GM19452 (cell line): ENCODE measurements around the gene FAAH2.
A peak's percentile ranks its signal among the peaks of the same experiment; 100 is the strongest.
"Not testable (repeated sequence)": the region's sequence is repeated elsewhere in the genome, so short reads cannot be mapped to it uniquely, and the experiment has no call there.

Source experiments
- ATAC-seq: cut with Tn5 transposase; IDR thresholded peaks from one replicate; pipeline ENCODE4 v1.9.1; 2021; ENCODE audit not compliant: unreplicated experiment

The FAAH2 gene

GRCh38 chrX:57286507-57287251 is at the start of gene FAAH2:
TSS of gene FAAH2 (plus strand) at chrX:57286706. CDS start at chrX:57286826, 120 bp downstream.
- ATAC-seq, result peak; percentile 90

GRCh38 chrX:57241967-57242366 is 44.5 kb upstream of the FAAH2 start:
- ATAC-seq, result no peak

GRCh38 chrX:57251965-57252364 is 34.5 kb upstream of the FAAH2 start:
- ATAC-seq, result no peak

- no peak for ATAC-seq
Observed at GRCh38 chrX:57265126-57265525, 21.4 kb upstream of the FAAH2 start.

- no peak for ATAC-seq
Observed at GRCh38 chrX:57266275-57266674, 20.2 kb upstream of the FAAH2 start.

GRCh38 chrX:57266871-57267270 is 19.6 kb upstream of the FAAH2 start:
- ATAC-seq, result no peak

GRCh38 chrX:57267308-57267707 is 19.2 kb upstream of the FAAH2 start:
- no peak for ATAC-seq

GRCh38 chrX:57270980-57271379 is 15.5 kb upstream of the FAAH2 start:
- ATAC-seq, result no peak

- ATAC-seq, result no peak
Observed at GRCh38 chrX:57282568-57282967, 3.9 kb upstream of the FAAH2 start.

- ATAC-seq, result no peak
Observed at GRCh38 chrX:57285001-57285400, 1.5 kb upstream of the FAAH2 start.

- ATAC-seq, result no peak
Observed at GRCh38 chrX:57289089-57289488, 2.6 kb downstream of the FAAH2 start.

GRCh38 chrX:57294961-57295360 is 8.5 kb downstream of the FAAH2 start:
- ATAC-seq, result no peak

- not testable (repeated sequence) for ATAC-seq
Observed at GRCh38 chrX:57295679-57296078, 9.2 kb downstream of the FAAH2 start.

GRCh38 chrX:57313583-57314215 is 27.2 kb downstream of the FAAH2 start:
- ATAC-seq, result no peak

- no peak for ATAC-seq
Observed at GRCh38 chrX:57329008-57329407, 42.5 kb downstream of the FAAH2 start.

GRCh38 chrX:57335790-57336189 is 49.3 kb downstream of the FAAH2 start:
- ATAC-seq, result not testable (repeated sequence)

- ATAC-seq, result no peak
Observed at GRCh38 chrX:57353472-57354132, 67.1 kb downstream of the FAAH2 start.

- no peak for ATAC-seq
Observed at GRCh38 chrX:57364145-57364544, 77.6 kb downstream of the FAAH2 start.

GRCh38 chrX:57366430-57366829 is 79.9 kb downstream of the FAAH2 start:
- ATAC-seq, result no peak

- no peak for ATAC-seq
Observed at GRCh38 chrX:57367649-57368048, 81.1 kb downstream of the FAAH2 start.

- no peak for ATAC-seq
Observed at GRCh38 chrX:57368158-57368557, 81.7 kb downstream of the FAAH2 start.

- no peak for ATAC-seq
Observed at GRCh38 chrX:57379296-57379695, 92.8 kb downstream of the FAAH2 start.
